ENCODE results near the gene CROCC.

DNA sequence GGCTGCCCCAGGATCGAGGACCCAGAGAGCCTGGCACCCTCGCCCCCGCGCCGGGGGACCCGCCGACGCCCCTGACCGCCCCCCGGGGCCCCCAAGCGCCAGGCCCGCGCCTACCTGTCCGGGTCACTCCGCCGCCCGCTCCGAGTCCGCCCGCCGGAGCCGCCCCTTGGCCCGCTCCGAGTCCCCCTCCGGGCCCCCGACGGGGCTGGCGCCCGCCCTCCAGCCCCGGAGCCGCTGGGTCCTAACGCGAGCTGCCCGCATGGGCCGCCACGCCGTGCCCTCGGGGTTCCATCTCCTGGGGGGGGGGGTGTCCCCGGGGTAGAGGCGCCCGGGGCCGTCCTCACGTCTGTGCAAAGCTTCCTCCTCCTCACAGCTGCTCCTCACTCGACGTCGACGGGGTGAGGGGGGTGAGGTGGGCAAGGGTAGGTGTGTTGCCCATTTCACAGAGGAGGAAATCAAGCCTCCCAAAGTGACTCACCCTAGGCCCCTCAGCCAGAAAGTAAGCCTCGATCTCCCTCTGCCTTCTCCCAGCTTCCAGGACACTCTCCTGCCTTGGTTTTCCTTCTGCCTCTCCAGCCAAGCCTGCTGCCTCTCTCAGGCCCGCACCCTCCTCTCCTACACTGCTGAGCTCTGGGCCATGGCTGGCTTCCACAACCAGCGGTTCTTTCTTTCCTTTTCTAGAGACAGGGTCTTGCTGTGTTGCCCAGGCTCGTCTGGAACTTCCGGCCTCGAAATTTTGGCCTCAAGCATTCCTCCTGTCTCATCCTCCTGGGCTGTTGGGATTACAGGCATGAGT, 58.9 kb downstream of the CROCC start, which contains the start of gene MFAP2:
- TF ChIP-seq, protein P1, sequence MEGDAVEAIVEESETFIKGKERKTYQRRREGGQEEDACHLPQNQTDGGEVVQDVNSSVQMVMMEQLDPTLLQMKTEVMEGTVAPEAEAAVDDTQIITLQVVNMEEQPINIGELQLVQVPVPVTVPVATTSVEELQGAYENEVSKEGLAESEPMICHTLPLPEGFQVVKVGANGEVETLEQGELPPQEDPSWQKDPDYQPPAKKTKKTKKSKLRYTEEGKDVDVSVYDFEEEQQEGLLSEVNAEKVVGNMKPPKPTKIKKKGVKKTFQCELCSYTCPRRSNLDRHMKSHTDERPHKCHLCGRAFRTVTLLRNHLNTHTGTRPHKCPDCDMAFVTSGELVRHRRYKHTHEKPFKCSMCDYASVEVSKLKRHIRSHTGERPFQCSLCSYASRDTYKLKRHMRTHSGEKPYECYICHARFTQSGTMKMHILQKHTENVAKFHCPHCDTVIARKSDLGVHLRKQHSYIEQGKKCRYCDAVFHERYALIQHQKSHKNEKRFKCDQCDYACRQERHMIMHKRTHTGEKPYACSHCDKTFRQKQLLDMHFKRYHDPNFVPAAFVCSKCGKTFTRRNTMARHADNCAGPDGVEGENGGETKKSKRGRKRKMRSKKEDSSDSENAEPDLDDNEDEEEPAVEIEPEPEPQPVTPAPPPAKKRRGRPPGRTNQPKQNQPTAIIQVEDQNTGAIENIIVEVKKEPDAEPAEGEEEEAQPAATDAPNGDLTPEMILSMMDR (IDR thresholded peaks at IDR 0.05; ENCODE audit: low read length): no peak
- no peak for TF ChIP-seq EZH2 (optimal IDR thresholded peaks at IDR 0.05; ENCODE audit: low read depth, low read length)
- no peak for TF ChIP-seq EZH2phosphoT487 (IDR thresholded peaks at IDR 0.05; ENCODE audit: low read length)

Data from MM.1S (cell line).